ENCODE data around the gene NXT1. TPM values are rescaled to one million over a fixed set of nuclear protein-coding genes. Genes with fewer than 3 reads are reported as not detected.

Gene NXT1
- total RNA-seq, 2 experiments from 2014 or later: 33.7 to 76.5 TPM

DNA sequence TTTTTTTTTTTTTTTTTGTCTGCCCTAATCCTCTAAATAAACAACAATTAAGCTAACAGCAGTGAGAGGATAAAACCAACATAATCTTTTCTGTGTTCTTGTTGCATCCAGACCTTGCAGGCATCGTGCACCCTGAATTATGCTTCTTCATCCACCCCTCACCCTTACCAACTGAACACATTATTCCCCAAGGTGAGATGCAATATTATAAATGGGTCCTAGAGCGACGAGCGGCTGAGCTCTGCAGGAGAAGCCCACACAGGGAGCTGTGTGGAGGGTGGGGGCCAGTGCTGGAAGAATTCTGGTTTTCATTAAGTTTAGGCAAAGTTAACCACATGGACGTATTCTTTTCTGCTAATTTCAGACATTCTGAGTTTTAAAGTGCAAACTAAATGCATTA, 32.2 kb upstream of the NXT1 start:
- no peaks in the 10 kb centered on the region for H4K20me1 ChIP-seq (ENCODE audit: insufficient read depth, low read length)
- no peak overlapping the region for H3K4me3 ChIP-seq (ENCODE audit: low read depth, low read length, poor library complexity, severe bottlenecking)
- no TSS peak for BruUV-seq (replicated peaks)
- no peaks in the 10 kb centered on the region for H3K9me3 ChIP-seq (ENCODE audit: low read length)
- no peaks in the 10 kb centered on the region for H3K36me3 ChIP-seq (ENCODE audit: insufficient read depth, low read length)
- no peak for DNase-seq (ENCODE audit: low spot score)
- no peaks in the 10 kb centered on the region for H3K4me1 ChIP-seq (ENCODE audit: insufficient read depth, low read length, poor library complexity, severe bottlenecking)
- POLR2A ChIA-PET: no interaction called here
- no peak overlapping the region for H3K4me2 ChIP-seq (ENCODE audit: low read length)
- TF ChIP-seq CTCF (conservative IDR thresholded peaks at IDR 0.05; ENCODE audit: low read length): no peak
- no peak for TF ChIP-seq EZH2phosphoT487 (IDR thresholded peaks at IDR 0.05; ENCODE audit: borderline replicate concordance, low read depth, low read length)
- H2AFZ ChIP-seq (ENCODE audit: low read length): no peak overlapping the region
- CTCF ChIA-PET (ENCODE audit: unreplicated experiment): no interaction called here
- no peaks in the 10 kb centered on the region for H3K79me2 ChIP-seq (ENCODE audit: insufficient read depth, low read depth, low read length)
- H3K27ac ChIP-seq (ENCODE audit: low read depth, low read length, poor library complexity, severe bottlenecking): no peak overlapping the region
- no peaks in the 10 kb centered on the region for H3K9me2 ChIP-seq (ENCODE audit: insufficient read depth, low read length)
- intact Hi-C loops (cut with micrococcal nuclease; ENCODE audit: unreplicated experiment): no loop called here

DNA sequence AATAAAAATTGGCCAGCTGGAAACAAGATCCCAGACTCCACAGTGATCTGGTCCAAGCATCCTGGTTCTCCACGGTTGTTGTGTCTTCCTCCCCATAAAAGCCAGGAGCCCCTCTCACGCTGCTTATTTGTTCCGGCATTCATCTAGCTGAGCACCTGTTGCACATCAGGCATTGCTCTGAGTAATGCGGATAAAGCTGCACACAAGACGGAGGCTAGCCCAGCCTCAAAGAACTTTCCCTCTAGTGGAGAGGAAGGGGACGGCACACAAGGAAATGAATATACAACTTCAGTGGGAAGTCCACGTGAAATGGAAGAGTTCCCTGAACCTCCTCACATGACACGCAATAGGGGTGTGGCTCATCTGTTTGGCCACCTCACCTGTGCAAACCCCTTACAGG, 30.3 kb upstream of the NXT1 start:
- CTCF ChIA-PET (ENCODE audit: unreplicated experiment): no interaction called here
- intact Hi-C loops (cut with micrococcal nuclease; ENCODE audit: unreplicated experiment): no loop called here
- TF ChIP-seq CTCF (conservative IDR thresholded peaks at IDR 0.05; ENCODE audit: low read length) (0 out of 2 replicates have a peak, but pooled peaks have one; percentile 21), EZH2phosphoT487 (IDR thresholded peaks at IDR 0.05; ENCODE audit: borderline replicate concordance, low read depth, low read length) (no peak)
- no TSS peak for BruUV-seq (replicated peaks)
- Histone ChIP-seq H3K9me2 (ENCODE audit: insufficient read depth, low read length) (no peaks in the 10 kb centered on the region), H3K79me2 (ENCODE audit: insufficient read depth, low read depth, low read length) (no peaks in the 10 kb centered on the region), H3K4me2 (ENCODE audit: low read length) (no peak overlapping the region), H3K4me1 (ENCODE audit: insufficient read depth, low read length, poor library complexity, severe bottlenecking) (no peaks in the 10 kb centered on the region), H3K9me3 (ENCODE audit: low read length) (no peaks in the 10 kb centered on the region), H3K4me3 (ENCODE audit: low read depth, low read length, poor library complexity, severe bottlenecking) (no peak overlapping the region), H4K20me1 (ENCODE audit: insufficient read depth, low read length) (no peaks in the 10 kb centered on the region), H3K27ac (ENCODE audit: low read depth, low read length, poor library complexity, severe bottlenecking) (no peak overlapping the region), H2AFZ (ENCODE audit: low read length) (no peak overlapping the region), H3K36me3 (ENCODE audit: insufficient read depth, low read length) (no peaks in the 10 kb centered on the region)
- POLR2A ChIA-PET: no interaction called here
- no peak for DNase-seq (ENCODE audit: low spot score)

DNA sequence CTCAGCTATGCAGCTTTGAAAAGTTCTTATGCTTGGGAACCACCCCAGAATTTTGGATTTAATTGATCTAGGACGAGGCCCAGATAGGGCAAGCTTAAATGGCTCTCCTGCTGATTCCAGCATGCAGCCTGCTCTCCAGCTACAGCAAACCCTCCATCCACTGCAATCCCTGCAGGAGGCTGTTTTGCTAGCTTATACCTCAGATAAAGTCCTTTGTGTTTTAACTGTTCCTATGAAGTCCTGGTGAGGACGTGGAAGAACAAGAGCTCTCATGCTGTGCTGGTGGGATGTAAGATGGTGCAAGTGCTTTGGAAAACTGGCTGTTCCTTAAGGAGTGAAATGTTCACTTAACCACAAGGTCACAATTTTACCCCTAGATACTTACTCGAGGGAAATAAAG, 25.5 kb upstream of the NXT1 start:
- Histone ChIP-seq H3K9me2 (ENCODE audit: insufficient read depth, low read length) (no peaks in the 10 kb centered on the region), H3K79me2 (ENCODE audit: insufficient read depth, low read depth, low read length) (no peaks in the 10 kb centered on the region), H3K4me3 (ENCODE audit: low read depth, low read length, poor library complexity, severe bottlenecking) (no peak overlapping the region), H3K4me2 (ENCODE audit: low read length) (no peak overlapping the region), H3K4me1 (ENCODE audit: insufficient read depth, low read length, poor library complexity, severe bottlenecking) (no peaks in the 10 kb centered on the region), H4K20me1 (ENCODE audit: insufficient read depth, low read length) (no peaks in the 10 kb centered on the region), H3K9me3 (ENCODE audit: low read length) (no peaks in the 10 kb centered on the region), H3K27ac (ENCODE audit: low read depth, low read length, poor library complexity, severe bottlenecking) (no peak overlapping the region), H3K36me3 (ENCODE audit: insufficient read depth, low read length) (no peaks in the 10 kb centered on the region), H2AFZ (ENCODE audit: low read length) (no peak overlapping the region)
- no TSS peak for BruUV-seq (replicated peaks)
- CTCF ChIA-PET (ENCODE audit: unreplicated experiment): no interaction called here
- no peak for DNase-seq (ENCODE audit: low spot score)
- POLR2A ChIA-PET: interaction anchor here (0.6 kb wide), 1 partner anchor 244 kb away, joined by 5 read pairs; no protein-coding TSS in a partner anchor
- TF ChIP-seq CTCF (conservative IDR thresholded peaks at IDR 0.05; ENCODE audit: low read length) (no peak), EZH2phosphoT487 (IDR thresholded peaks at IDR 0.05; ENCODE audit: borderline replicate concordance, low read depth, low read length) (no peak)
- intact Hi-C loops (cut with micrococcal nuclease; ENCODE audit: unreplicated experiment): no loop called here
